GM12878 (cell line): ENCODE results near the gene NPLOC4.
"Not testable (repeated sequence)": the region's sequence is repeated elsewhere in the genome, so short reads cannot be mapped to it uniquely, and the experiment has no call there.

Experiments used
- EGR1 ChIP-seq, 2 experiments: IDR thresholded peaks; 1 replicate in 1 of 2; 2 replicates in 1 of 2; pipeline ENCODE4 v1.6.1; 2011 to 2012; ENCODE audit warnings: low read depth in 2 of 2, low read length in 2 of 2, borderline replicate concordance in 1 of 2, mild to moderate bottlenecking in 1 of 2, moderate library complexity in 1 of 2
- TARDBP ChIP-seq: IDR thresholded peaks from 2 replicates; pipeline ENCODE4 v1.6.1; 2016; ENCODE audit warnings: borderline replicate concordance

GRCh38 chr17:81531013-81531412, 105.9 kb downstream of the NPLOC4 start:
- not testable (repeated sequence) for TF ChIP-seq EGR1 (IDR thresholded peaks at IDR 0.05; ENCODE audit: borderline replicate concordance in 1 of 2, low read depth in 2 of 2, low read length in 2 of 2); TARDBP
